ENCODE data around the gene EPS15.
"Not testable (repeated sequence)": the region's sequence is repeated elsewhere in the genome, so short reads cannot be mapped to it uniquely, and the experiment has no call there.

Gene EPS15

DNA sequence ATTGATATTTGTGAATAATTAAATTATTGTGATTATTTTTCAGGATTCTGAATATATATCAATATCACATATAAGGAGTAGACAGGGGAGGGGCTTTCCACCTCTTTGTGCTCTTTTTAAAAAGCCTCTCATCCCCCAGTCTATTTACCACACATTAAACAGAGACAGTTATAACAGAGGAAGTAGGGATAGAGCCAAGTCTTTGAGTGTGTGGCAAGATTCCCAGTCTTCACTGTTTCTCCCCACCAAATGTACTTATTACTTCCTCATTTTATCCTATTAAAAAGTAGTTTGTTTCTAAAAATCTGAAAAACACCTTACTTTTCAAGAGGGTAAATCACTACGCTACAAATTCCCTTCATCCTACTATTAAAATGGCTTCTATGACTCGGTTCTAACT lies 46.7 kb downstream of the EPS15 start:
- no peak for DNase-seq (ENCODE audit: low read depth in 2 of 2)

DNA sequence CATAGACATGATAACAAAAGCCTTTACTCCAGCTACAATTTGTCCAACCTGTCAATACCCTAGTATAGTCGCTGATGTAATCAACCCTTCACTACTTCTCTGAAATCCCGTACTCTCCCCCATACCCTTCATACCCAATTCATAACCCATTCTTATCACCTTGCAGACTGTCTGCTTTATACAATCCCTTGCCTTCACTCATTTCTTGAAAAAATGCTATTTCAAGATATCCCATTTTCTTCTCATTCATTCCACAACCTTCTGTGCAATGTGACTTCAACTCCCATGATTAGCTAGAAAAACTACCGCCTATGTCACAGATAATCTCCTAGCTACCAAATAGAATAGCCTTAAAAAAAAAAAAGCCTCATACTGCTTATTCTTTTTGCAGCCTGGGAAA lies 49.5 kb downstream of the EPS15 start:
- DNase-seq (ENCODE audit: low read depth in 2 of 2): no peak

DNA sequence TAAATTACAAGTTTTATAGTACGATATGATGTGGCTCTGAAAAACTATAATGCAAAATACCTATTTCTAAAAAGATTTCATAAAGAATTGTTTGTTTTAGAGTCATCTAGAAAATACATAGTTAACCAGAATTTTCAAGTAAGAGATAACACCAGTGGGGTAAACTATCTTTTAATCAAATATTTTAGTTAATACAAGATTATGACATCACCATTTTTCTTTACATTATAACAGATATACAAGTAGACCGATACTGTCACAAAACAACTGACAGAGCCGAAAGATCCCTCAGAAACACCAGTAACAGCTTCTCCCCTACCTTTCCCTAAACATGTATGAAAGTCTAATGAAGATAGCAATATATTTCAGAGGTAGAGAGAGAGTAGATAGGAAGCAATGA lies 54.2 kb downstream of the EPS15 start:
- no peak for DNase-seq (ENCODE audit: low read depth in 2 of 2)

DNA sequence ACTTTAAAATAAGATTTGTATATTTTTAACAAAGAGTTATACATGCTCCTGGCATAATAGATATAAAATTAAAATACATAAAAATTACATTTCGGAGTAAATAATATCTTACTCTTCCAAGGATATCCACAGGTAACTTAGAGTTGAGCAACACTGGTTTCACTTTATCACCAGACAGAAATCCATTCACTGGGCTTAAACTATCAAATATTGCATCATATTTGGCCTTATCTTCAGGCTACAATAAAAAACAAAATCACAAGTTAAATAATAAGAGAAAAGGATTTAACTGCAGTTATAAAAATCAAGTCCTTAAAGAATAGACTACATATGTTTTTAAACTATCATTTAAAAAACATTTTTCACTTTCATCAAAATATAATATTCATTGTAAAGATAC lies 55.5 kb downstream of the EPS15 start:
- DNase-seq (ENCODE audit: low read depth in 2 of 2): no peak

GRCh38 chr1:51462289-51462688 lies 56.8 kb downstream of the EPS15 start:
- not testable (repeated sequence) for DNase-seq (ENCODE audit: low read depth in 2 of 2)

GRCh38 chr1:51454554-51454953 lies 64.5 kb downstream of the EPS15 start:
- DNase-seq (ENCODE audit: low read depth in 2 of 2): no peak

DNA sequence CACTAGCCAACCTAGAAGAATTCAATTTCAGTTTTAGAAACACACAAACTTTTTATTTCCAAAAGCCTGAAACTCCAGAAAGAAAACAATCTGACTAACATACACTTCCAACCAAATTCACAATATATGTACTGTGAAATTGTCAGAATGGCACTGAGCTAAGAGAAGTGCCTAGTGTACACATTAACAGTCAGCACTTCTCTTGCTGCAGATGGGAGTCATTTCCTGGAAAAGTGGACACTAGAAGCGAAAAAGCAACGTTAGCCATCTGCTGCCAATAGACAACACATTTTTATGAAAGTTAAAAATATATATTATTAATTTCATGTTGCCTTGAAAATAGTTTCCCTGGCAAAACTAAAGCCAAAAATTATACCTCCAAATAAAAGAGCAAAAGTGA lies 66.1 kb downstream of the EPS15 start:
- no peak for DNase-seq (ENCODE audit: low read depth in 2 of 2)

DNA sequence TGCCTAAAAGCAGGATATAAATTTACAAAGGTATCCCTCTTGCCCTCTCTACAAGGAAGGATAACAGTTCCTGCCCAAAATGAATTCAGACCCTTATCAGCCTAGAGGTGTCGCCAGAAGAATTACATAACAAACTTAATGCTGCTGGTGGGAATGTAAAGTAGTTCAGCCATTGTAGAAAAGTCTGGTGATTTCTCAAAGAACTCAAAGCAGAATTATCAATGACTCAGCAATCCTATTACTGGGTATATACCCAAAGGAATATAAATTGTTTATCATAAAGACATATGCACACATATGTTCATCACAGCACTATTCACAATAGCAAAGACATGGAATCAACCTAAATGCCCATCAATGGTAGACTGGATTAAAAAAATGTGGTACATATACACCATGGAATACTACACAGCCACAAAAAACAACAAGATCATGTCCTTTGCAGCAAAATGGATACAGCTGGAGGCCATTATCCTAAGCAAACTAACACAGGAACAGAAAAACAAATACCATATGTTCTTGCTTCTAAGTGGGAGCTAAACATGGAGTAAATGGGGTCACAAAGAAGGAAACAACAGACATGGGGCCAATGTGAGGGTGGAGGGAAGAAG lies 70.1 kb downstream of the EPS15 start:
- not testable (repeated sequence) for DNase-seq (ENCODE audit: low read depth in 2 of 2)

- DNase-seq (ENCODE audit: low read depth in 2 of 2): no peak
These were observed 73.5 kb downstream of the EPS15 start for GRCh38 chr1:51445351-51446090.

- DNase-seq (ENCODE audit: low read depth in 2 of 2): no peak
These were observed 74.4 kb downstream of the EPS15 start for GRCh38 chr1:51444534-51445192.

GRCh38 chr1:51444096-51444495 lies 75.0 kb downstream of the EPS15 start:
- DNase-seq (ENCODE audit: low read depth in 2 of 2): no peak

DNA sequence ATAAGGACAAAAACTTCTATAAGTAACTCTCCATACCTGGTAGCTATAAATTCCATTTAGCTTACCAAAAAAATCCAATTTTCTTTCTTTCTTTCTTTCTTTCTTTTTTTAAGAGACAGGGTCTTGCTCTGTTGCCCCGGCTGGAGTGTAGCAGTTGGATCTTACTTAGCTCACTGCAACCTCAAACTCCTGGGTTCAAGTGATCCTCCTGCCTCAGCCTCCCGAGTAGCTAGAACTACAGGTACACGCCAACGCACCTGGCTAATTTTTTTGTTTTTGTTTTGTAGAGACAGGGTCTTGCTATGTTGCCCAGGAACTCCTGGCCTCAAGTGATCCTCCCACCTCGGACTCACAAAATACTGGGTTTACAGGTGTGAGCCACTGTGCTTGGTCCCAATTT lies 75.5 kb downstream of the EPS15 start:
- DNase-seq (ENCODE audit: low read depth in 2 of 2): no peak

GRCh38 chr1:51442616-51443015 lies 76.5 kb downstream of the EPS15 start:
- no peak for DNase-seq (ENCODE audit: low read depth in 2 of 2)

GRCh38 chr1:51442198-51442597 lies 76.9 kb downstream of the EPS15 start:
- no peak for DNase-seq (ENCODE audit: low read depth in 2 of 2)

DNA sequence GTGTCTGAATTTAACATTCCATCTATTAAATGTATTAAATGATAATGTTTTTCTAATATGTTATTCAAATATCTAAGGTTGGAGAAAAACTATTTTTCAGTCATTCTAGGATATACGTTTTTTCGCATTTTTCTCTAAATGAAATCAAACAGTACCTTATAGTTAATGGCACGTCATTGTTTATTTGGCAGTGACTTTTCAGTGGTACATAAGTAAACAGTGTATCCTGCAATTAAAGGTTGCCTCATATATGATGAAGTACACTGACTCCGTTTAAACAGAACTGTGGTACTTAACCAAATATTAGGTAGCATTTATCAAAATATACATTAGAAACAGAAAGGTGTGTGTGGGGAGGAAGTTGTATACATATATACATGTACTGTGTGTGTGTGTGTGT lies 79.2 kb downstream of the EPS15 start:
- DNase-seq (ENCODE audit: low read depth in 2 of 2): no peak

DNA sequence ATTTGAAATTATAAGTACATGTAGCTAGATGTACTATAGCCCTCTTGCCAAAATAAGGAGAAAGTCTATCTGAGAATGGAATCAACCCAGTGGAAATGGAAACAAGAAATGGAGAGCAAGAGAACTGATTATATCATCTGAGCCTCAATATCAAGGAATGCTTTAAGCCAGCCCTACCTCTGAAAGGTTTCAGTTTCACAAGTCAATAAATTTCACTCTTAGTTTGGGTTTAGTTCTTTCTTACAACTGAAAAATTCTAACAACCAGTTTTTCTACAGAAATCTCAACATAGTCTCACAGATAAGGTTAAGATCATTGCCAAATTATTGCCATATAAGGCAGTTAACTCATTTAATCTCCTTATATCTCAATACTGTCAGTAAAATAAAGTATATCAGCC lies 80.0 kb downstream of the EPS15 start:
- no peak for DNase-seq (ENCODE audit: low read depth in 2 of 2)

- DNase-seq (ENCODE audit: low read depth in 2 of 2): not testable (repeated sequence)
These were observed 81.7 kb downstream of the EPS15 start for GRCh38 chr1:51437391-51437790.

DNA sequence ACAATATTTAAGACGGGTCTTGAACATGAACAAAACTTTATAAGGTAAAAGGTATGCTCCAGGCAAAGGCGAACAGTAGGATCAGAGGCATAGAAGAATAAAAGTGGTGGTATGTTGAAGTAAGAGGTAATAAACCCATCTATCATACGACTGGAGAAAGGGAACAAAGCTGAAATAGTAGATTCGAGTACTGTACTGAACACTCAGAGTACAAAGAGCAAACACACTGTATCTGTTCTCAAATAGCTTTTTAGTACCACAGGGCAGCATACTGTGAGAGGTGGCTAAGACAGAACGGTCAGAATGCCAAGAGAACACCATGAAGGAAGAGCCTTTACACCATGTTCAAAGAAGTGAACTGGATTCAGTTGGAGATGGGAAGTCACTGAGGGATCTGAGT lies 83.2 kb downstream of the EPS15 start:
- no peak for DNase-seq (ENCODE audit: low read depth in 2 of 2)

- no peak for DNase-seq (ENCODE audit: low read depth in 2 of 2)
These were observed 85.0 kb downstream of the EPS15 start for GRCh38 chr1:51433972-51434510.

- no peak for DNase-seq (ENCODE audit: low read depth in 2 of 2)
These were observed 85.6 kb downstream of the EPS15 start for GRCh38 chr1:51433269-51433971.

- no peak for DNase-seq (ENCODE audit: low read depth in 2 of 2)
These were observed 86.9 kb downstream of the EPS15 start for GRCh38 chr1:51432146-51432545.

DNA sequence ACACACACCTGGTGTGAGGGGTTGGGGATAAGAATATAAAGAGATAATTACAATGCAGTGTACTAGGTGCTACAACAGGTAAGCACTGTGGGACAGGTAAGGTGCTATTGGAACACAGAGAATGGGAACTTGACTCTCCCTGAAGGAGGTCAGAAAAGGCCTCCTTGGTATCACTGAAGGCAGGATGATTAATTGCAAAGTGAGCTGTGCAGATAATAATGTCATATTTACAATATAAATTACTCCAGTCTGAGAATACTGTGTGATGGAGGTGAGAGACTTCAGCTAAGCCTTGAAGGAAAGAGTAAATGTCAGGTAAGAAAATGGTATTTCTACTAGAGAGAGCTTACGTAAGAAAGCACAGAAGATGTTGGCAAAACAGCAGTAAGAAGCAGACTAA lies 91.6 kb downstream of the EPS15 start:
- DNase-seq (ENCODE audit: low read depth in 2 of 2): no peak
